Astrocyte (in vitro differentiated cells and primary cell): ENCODE results near the gene CARD14. TPM values are rescaled to one million over a fixed set of nuclear protein-coding genes. Genes with fewer than 3 reads are reported as not detected.

Experiments
- DNase-seq: peaks from one replicate; pipeline ENCODE4 v3.0.0-alpha.2; 2010; ENCODE audit warnings: low read depth
- FAIRE-seq: peaks from 2 replicates; lab custom pipeline; 2011; peaks lifted over from hg19 to GRCh38; lab: Jason Lieb, UNC
- H2AFZ ChIP-seq: 2 replicates; pipeline ENCODE4 v1.6.0; 2012; ENCODE audit warnings: low read depth, low read length, inconsistent platforms
- H3K27ac ChIP-seq: 2 replicates; pipeline ENCODE4 v1.5.1; 2011; ENCODE audit warnings: low read depth, low read length, inconsistent platforms
- H3K27me3 ChIP-seq: 2 replicates; pipeline ENCODE4 v1.6.0; 2011; ENCODE audit warnings: low read length, inconsistent platforms; ENCODE audit not compliant: insufficient read depth
- H3K36me3 ChIP-seq: 2 replicates; pipeline ENCODE4 v1.5.1; 2011; ENCODE audit warnings: low read length, inconsistent platforms; ENCODE audit not compliant: insufficient read depth
- H3K4me1 ChIP-seq: 2 replicates; pipeline ENCODE4 v1.5.1; 2011; ENCODE audit warnings: low read length, inconsistent platforms; ENCODE audit not compliant: insufficient read depth
- H3K4me2 ChIP-seq: 2 replicates; pipeline ENCODE4 v1.6.0; 2012; ENCODE audit warnings: low read length, inconsistent platforms
- H3K4me3 ChIP-seq: 2 replicates; pipeline ENCODE4 v1.5.1; 2011; ENCODE audit warnings: low read depth, mild to moderate bottlenecking, low read length, inconsistent platforms; ENCODE audit not compliant: insufficient read depth
- H3K79me2 ChIP-seq: 2 replicates; pipeline ENCODE4 v1.6.0; 2012; ENCODE audit warnings: mild to moderate bottlenecking, low read length, inconsistent platforms; ENCODE audit not compliant: insufficient read depth
- H3K9ac ChIP-seq: 2 replicates; pipeline ENCODE4 v1.6.0; 2012; ENCODE audit warnings: mild to moderate bottlenecking, low read length, inconsistent platforms
- H3K9me3 ChIP-seq: 2 replicates; pipeline ENCODE4 v1.5.1; 2012; ENCODE audit warnings: low read depth, mild to moderate bottlenecking, low read length, inconsistent platforms; ENCODE audit not compliant: insufficient read depth
- H4K20me1 ChIP-seq: 2 replicates; pipeline ENCODE4 v1.6.0; 2012; ENCODE audit warnings: low read length, inconsistent platforms; ENCODE audit not compliant: insufficient read depth
- H3K27ac Mint-ChIP-seq: one replicate; pipeline ENCODE4 v1.8.0; 2021; ENCODE audit warnings: mild to moderate bottlenecking, mixed read lengths; ENCODE audit not compliant: unreplicated experiment
- H3K27me3 Mint-ChIP-seq: one replicate; pipeline ENCODE4 v1.8.0; 2021; ENCODE audit warnings: low read depth, mixed read lengths; ENCODE audit not compliant: unreplicated experiment
- H3K36me3 Mint-ChIP-seq: one replicate; pipeline ENCODE4 v1.8.0; 2021; ENCODE audit warnings: low read depth, mixed read lengths; ENCODE audit not compliant: unreplicated experiment
- H3K4me1 Mint-ChIP-seq: one replicate; pipeline ENCODE4 v1.8.0; 2021; ENCODE audit warnings: low read depth, mixed read lengths; ENCODE audit not compliant: unreplicated experiment
- H3K4me3 Mint-ChIP-seq: one replicate; pipeline ENCODE4 v1.8.0; 2021; ENCODE audit warnings: mild to moderate bottlenecking, moderate library complexity, mixed read lengths; ENCODE audit not compliant: unreplicated experiment
- H3K9me3 Mint-ChIP-seq: one replicate; pipeline ENCODE4 v1.8.0; 2021; ENCODE audit warnings: mild to moderate bottlenecking, mixed read lengths; ENCODE audit not compliant: unreplicated experiment
- EZH2 ChIP-seq: IDR thresholded peaks from 2 replicates; pipeline ENCODE4 v1.6.1; 2012; ENCODE audit warnings: mild to moderate bottlenecking, low read length, inconsistent platforms; ENCODE audit not compliant: insufficient read depth
- total RNA-seq: library from RNA; stranded (reverse); gene quantifications from 2 replicates; pipeline ENCODE4 v1.2.1, GENCODE V29; 2021
- TF ChIP-seq, protein P1 (sequence below): IDR thresholded peaks from 2 replicates; pipeline ENCODE4 v1.5.1; 2011; ENCODE audit warnings: low read depth, mild to moderate bottlenecking, inconsistent platforms, low read length, moderate library complexity; ENCODE audit not compliant: insufficient read depth

Gene CARD14
- total RNA-seq, 1 donor from 2014 or later, result not detected

DNA sequence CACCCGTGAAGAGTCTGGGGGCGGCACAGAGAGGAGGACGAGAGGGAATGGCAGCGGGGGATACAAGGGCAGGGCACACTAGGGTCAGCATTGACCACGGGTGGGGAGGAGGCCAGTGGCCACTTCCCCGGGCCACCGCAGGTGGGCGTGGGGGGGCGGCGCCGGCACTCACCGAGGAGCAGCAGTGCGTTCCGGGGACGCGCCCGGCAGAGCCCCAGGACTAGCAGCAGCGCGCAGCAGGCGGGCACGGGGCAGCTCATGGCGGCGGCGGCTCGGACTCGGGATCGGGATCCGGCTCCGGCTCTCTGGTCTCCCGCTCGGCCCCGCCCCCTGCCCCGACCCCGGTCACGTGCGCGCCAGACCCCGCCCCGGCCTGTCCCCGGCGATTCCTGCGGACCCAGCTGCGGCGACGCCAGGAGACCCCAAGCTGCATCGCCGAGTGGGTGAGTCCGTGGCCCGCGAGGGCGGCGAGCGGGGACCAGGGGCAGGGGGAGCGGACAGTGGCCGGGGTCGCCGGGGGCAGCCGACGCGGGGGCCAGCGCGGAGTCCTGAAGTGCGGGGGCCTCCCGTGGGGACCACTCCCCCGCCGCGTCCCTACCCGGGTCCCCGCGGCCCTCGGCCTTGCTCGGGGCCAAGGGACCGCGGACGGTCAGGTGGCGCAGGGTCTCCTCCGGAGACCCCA, 50.4 kb downstream of the CARD14 start, which contains the start of the genes SGSH and SLC26A11:
Gene SGSH, minus strand, starts transcription at position 280 of the 682 bp plus-strand sequence. Its CDS starts 20 bp downstream, at position 260.
Gene SLC26A11, plus strand, starts transcription at position 374 of the 682 bp plus-strand sequence. CDS start 1,134 bp downstream, outside the sequence.
- H3K27ac ChIP-seq, result no peak within 1 kb of the TSS
- H3K4me1 Mint-ChIP-seq, result peaks cover 3% of the 10 kb centered on the region
- no peak for TF ChIP-seq EZH2
- TF ChIP-seq, protein P1, sequence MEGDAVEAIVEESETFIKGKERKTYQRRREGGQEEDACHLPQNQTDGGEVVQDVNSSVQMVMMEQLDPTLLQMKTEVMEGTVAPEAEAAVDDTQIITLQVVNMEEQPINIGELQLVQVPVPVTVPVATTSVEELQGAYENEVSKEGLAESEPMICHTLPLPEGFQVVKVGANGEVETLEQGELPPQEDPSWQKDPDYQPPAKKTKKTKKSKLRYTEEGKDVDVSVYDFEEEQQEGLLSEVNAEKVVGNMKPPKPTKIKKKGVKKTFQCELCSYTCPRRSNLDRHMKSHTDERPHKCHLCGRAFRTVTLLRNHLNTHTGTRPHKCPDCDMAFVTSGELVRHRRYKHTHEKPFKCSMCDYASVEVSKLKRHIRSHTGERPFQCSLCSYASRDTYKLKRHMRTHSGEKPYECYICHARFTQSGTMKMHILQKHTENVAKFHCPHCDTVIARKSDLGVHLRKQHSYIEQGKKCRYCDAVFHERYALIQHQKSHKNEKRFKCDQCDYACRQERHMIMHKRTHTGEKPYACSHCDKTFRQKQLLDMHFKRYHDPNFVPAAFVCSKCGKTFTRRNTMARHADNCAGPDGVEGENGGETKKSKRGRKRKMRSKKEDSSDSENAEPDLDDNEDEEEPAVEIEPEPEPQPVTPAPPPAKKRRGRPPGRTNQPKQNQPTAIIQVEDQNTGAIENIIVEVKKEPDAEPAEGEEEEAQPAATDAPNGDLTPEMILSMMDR, result no peak

DNA sequence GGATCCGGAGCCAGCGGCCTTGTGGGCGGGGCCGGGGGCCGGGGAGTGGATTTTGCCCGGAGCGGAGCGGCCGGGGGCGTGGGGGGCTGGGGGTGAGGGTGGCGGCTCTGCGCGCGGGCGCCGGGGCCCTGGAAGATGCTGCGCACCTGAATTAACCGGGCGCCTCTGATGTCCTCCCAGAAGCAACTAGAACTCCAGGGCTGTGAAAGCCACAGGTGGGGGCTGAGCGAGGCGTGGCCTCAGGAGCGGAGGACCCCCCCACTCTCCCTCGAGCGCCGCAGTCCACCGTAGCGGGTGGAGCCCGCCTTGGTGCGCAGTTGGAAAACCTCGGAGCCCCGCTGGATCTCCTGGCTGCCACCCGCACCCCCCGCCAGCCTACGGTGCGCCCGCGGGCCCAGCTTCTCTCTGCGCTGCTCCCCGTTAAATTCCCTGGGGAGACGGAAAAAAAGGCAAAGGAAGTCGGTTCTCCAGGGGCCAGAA, 50.9 kb downstream of the CARD14 start:
- FAIRE-seq, result no peak
- no peaks in the 10 kb centered on the region for H3K79me2 ChIP-seq
- H3K9me3 ChIP-seq, result no peaks in the 10 kb centered on the region
- no peak overlapping the region for H3K27ac ChIP-seq
- peaks cover 3% of the 10 kb centered on the region for H3K4me1 Mint-ChIP-seq
- no peaks in the 10 kb centered on the region for H3K36me3 ChIP-seq
- H3K36me3 Mint-ChIP-seq, result peaks cover 13% of the 10 kb centered on the region
- no peak for DNase-seq
- peaks cover 10% of the 10 kb centered on the region for H3K4me1 ChIP-seq
- no peak overlapping the region for H3K27ac Mint-ChIP-seq
- peaks cover 19% of the 10 kb centered on the region for H4K20me1 ChIP-seq
- no peak overlapping the region for H3K9ac ChIP-seq
- no peaks in the 10 kb centered on the region for H3K9me3 Mint-ChIP-seq
- H3K4me3 ChIP-seq, result peak overlapping the region; percentile 58
- no peaks in the 10 kb centered on the region for H3K27me3 Mint-ChIP-seq
- peak overlapping the region; percentile 91 for H3K4me2 ChIP-seq
- peak overlapping the region; percentile 87 for H3K4me3 Mint-ChIP-seq
- peak overlapping the region; percentile 71 for H2AFZ ChIP-seq
- no peak for TF ChIP-seq EZH2
- TF ChIP-seq, protein P1, result no peak
- H3K27me3 ChIP-seq, result no peaks in the 10 kb centered on the region

More for the DNA sequence above, 50.4 kb downstream of the CARD14 start, which contains the start of the genes SGSH and SLC26A11:
- Histone ChIP-seq H3K27me3 (no peaks in the 10 kb centered on the region), H2AFZ (peak within 1 kb of the TSS; percentile 71), H3K36me3 (no peaks in the 10 kb centered on the region), H3K4me2 (peak within 1 kb of the TSS; percentile 91), H3K4me1 (peaks cover 10% of the 10 kb centered on the region), H3K9me3 (no peaks in the 10 kb centered on the region), H3K79me2 (no peaks in the 10 kb centered on the region), H3K4me3 (peak within 1 kb of the TSS; percentile 58), H4K20me1 (peaks cover 19% of the 10 kb centered on the region), H3K9ac (peak within 1 kb of the TSS; percentile 72)
- H3K27ac Mint-ChIP-seq, result peak within 1 kb of the TSS; percentile 68
- no peaks in the 10 kb centered on the region for H3K9me3 Mint-ChIP-seq
- DNase-seq (peak; percentile 11), FAIRE-seq (no peak)
- H3K27me3 Mint-ChIP-seq, result no peaks in the 10 kb centered on the region
- H3K4me3 Mint-ChIP-seq, result peak within 1 kb of the TSS; percentile 88
- peaks cover 13% of the 10 kb centered on the region for H3K36me3 Mint-ChIP-seq
